NB4 (cell line): ENCODE data around the gene C4B.

Source experiments
- CTCF ChIP-seq: IDR thresholded peaks from one replicate; pipeline ENCODE4 v1.5.1; 2012; ENCODE audit warnings: low read depth, low read length
- POLR2A ChIP-seq: IDR thresholded peaks from 2 replicates; pipeline ENCODE4 v1.6.1; 2011; ENCODE audit warnings: mild to moderate bottlenecking; ENCODE audit not compliant: insufficient read length; ENCODE audit errors: extremely low read depth

- TF ChIP-seq CTCF (no peak), POLR2A (no peak)
These were observed 41.7 kb downstream of the C4B start for GRCh38 chr6:32056254-32056653.
